Fibroblast of mammary gland (primary cell): ENCODE results near the gene LDLRAD4.
"Not testable (repeated sequence)": the region's sequence is repeated elsewhere in the genome, so short reads cannot be mapped to it uniquely, and the experiment has no call there.

Experiments used
- DNase-seq: peaks from one replicate; pipeline ENCODE4 v3.0.0-alpha.2; 2010; ENCODE audit warnings: low read depth
- H3K4me3 ChIP-seq: 2 replicates; pipeline ENCODE4 v1.5.1; 2011; ENCODE audit warnings: low read depth, mild to moderate bottlenecking, low read length, moderate library complexity; ENCODE audit not compliant: control insufficient read depth
- CTCF ChIP-seq: conservative IDR thresholded peaks from 2 replicates; pipeline ENCODE4 v1.5.1; 2011; ENCODE audit warnings: low read depth, low read length, inconsistent platforms; ENCODE audit not compliant: control insufficient read depth, insufficient read depth

Gene LDLRAD4

GRCh38 chr18:13603304-13604019 lies 384.9 kb downstream of the LDLRAD4 start:
- TF ChIP-seq CTCF: no peak
- no peak overlapping the region for H3K4me3 ChIP-seq
- DNase-seq: no peak

GRCh38 chr18:13604786-13605185 lies 386.2 kb downstream of the LDLRAD4 start:
- no peak overlapping the region for H3K4me3 ChIP-seq
- no peak for DNase-seq
- no peak for TF ChIP-seq CTCF

GRCh38 chr18:13605477-13605876 lies 386.9 kb downstream of the LDLRAD4 start:
- TF ChIP-seq CTCF: no peak
- DNase-seq: no peak

GRCh38 chr18:13605901-13606300 lies 387.3 kb downstream of the LDLRAD4 start:
- no peak overlapping the region for H3K4me3 ChIP-seq
- no peak for TF ChIP-seq CTCF
- no peak for DNase-seq

More at GRCh38 chr18:13605477-13605876, 386.9 kb downstream of the LDLRAD4 start:
- H3K4me3 ChIP-seq: no peak overlapping the region

GRCh38 chr18:13606604-13607254 lies 388.2 kb downstream of the LDLRAD4 start:
- TF ChIP-seq CTCF: no peak
- DNase-seq: no peak
- H3K4me3 ChIP-seq: no peak overlapping the region

- DNase-seq, H3K4me3 ChIP-seq: not testable (repeated sequence)
These were observed 389.5 kb downstream of the LDLRAD4 start for GRCh38 chr18:13608024-13608562.

- no peak for TF ChIP-seq CTCF
- H3K4me3 ChIP-seq: no peak overlapping the region
- DNase-seq: no peak
These were observed 390.4 kb downstream of the LDLRAD4 start for GRCh38 chr18:13608791-13609532.
